Calu3 (cell line): ENCODE measurements around the gene ETS1. TPM values are rescaled to one million over a fixed set of nuclear protein-coding genes. Genes with fewer than 3 reads are reported as not detected.

ENCODE experiments used
- BruUV-seq: library from RNA; stranded (reverse); fragments of 400-500 nt; replicated peaks from 2 replicates; lab custom pipeline; 2021; lab: Mats Ljungman, UMichigan
- CTCF ChIA-PET: fragments of 300-600 bp; sonication (Branson Sonifier 250); formaldehyde crosslinking; loops from one replicate; lab custom pipeline; 2022; ENCODE audit warnings: antibody characterized with exemption; lab: Charles Lee
- DNase-seq: peaks from one replicate; pipeline ENCODE4 v3.0.0; 2022
- H3K27ac Mint-ChIP-seq: one replicate; pipeline ENCODE4 v1.8.0; 2022; ENCODE audit warnings: mixed read lengths; ENCODE audit not compliant: unreplicated experiment
- H3K27me3 Mint-ChIP-seq: one replicate; pipeline ENCODE4 v1.8.0; 2022; ENCODE audit warnings: mixed read lengths; ENCODE audit not compliant: unreplicated experiment
- H3K36me3 Mint-ChIP-seq: one replicate; pipeline ENCODE4 v1.8.0; 2022; ENCODE audit warnings: mild to moderate bottlenecking, moderate library complexity, mixed read lengths; ENCODE audit not compliant: insufficient read depth, unreplicated experiment
- H3K4me1 Mint-ChIP-seq: one replicate; pipeline ENCODE4 v1.8.0; 2022; ENCODE audit warnings: mild to moderate bottlenecking, low read depth, mixed read lengths; ENCODE audit not compliant: unreplicated experiment
- H3K4me3 Mint-ChIP-seq: one replicate; pipeline ENCODE4 v1.8.0; 2022; ENCODE audit warnings: mild to moderate bottlenecking, low read depth, moderate library complexity, mixed read lengths; ENCODE audit not compliant: unreplicated experiment
- H3K9me3 Mint-ChIP-seq: one replicate; pipeline ENCODE4 v1.8.0; 2022; ENCODE audit warnings: low read depth, mixed read lengths; ENCODE audit not compliant: unreplicated experiment
- intact Hi-C: fragments of 100-400 bp; cut with micrococcal nuclease; formaldehyde crosslinking; loops from one replicate; pipeline ENCODE4 v1.10.0; 2022; ENCODE audit not compliant: unreplicated experiment
- total RNA-seq: library from RNA; stranded (reverse); gene quantifications from 2 replicates; pipeline ENCODE4 v1.2.3, GENCODE V29; 2022
- TF ChIP-seq, protein P1 (sequence below): fragments of 200-600 bp; IDR thresholded peaks from one replicate; pipeline ENCODE4 v1.8.0; 2022; ENCODE audit warnings: antibody characterized with exemption; ENCODE audit not compliant: unreplicated experiment

Gene ETS1
- total RNA-seq, 1 experiment from 2014 or later: 38.4 TPM

DNA sequence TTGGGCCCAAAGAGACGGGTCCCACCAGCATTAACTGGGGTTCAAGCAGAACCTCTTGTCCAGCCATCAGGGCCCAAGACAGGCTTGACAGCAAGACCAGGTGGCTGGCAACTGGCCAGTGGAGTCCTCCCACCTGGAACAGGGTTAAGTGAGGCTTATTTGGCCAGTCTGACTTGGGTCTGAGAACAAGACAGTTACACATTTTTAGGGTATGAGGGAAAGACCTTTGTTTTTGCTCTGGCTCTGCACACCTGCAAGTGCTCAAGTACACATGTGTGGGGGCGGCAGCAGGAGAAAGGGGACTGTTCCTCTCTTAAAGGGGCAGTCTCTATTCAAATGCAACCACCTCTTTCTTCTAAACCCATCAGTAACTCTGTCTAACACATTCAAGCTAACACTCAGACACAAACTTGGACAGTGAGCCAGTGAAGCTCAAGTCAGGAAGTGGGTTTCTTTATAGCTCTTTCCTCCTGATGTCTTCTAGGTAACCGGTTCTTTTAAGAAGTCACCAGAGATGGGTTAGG, 116.2 kb downstream of the ETS1 start:
- CTCF ChIA-PET: no interaction called here
- H3K4me3 Mint-ChIP-seq: no peak overlapping the region
- intact Hi-C loops: loop anchor here (10.0 kb wide), 1 partner anchor 296 kb away; no protein-coding TSS in a partner anchor
- TF ChIP-seq, protein P1, sequence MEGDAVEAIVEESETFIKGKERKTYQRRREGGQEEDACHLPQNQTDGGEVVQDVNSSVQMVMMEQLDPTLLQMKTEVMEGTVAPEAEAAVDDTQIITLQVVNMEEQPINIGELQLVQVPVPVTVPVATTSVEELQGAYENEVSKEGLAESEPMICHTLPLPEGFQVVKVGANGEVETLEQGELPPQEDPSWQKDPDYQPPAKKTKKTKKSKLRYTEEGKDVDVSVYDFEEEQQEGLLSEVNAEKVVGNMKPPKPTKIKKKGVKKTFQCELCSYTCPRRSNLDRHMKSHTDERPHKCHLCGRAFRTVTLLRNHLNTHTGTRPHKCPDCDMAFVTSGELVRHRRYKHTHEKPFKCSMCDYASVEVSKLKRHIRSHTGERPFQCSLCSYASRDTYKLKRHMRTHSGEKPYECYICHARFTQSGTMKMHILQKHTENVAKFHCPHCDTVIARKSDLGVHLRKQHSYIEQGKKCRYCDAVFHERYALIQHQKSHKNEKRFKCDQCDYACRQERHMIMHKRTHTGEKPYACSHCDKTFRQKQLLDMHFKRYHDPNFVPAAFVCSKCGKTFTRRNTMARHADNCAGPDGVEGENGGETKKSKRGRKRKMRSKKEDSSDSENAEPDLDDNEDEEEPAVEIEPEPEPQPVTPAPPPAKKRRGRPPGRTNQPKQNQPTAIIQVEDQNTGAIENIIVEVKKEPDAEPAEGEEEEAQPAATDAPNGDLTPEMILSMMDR: no peak
- peaks cover 30% of the 10 kb centered on the region for H3K36me3 Mint-ChIP-seq
- H3K4me1 Mint-ChIP-seq: peaks cover 59% of the 10 kb centered on the region
- DNase-seq: no peak
- no peaks in the 10 kb centered on the region for H3K27me3 Mint-ChIP-seq
- no peaks in the 10 kb centered on the region for H3K9me3 Mint-ChIP-seq
- BruUV-seq: no TSS peak
- H3K27ac Mint-ChIP-seq: no peak overlapping the region

DNA sequence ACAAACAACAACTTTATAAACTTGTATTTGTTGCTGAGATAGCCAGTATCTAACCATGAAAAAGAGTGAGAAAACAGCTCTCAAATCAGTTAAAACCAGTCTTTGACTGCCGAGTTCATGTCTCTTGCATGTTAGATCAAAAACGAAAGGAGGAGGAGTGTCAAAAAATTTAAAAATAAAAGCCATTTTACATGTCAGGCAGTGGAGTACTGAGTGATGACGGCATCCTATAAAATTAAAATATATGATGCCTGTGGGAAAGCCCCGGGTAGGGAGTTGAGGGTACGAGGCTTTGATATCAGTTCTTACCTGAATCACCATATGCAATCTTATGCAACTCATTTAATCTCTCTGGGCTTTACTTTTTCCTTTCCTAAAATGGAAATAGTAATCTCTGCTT, 117.3 kb downstream of the ETS1 start:
- TF ChIP-seq, protein P1: no peak
- intact Hi-C loops: loop anchor here (10.0 kb wide), 1 partner anchor 295 kb away; no protein-coding TSS in a partner anchor
- Mint-ChIP-seq H3K4me3 (no peak overlapping the region), H3K36me3 (peaks cover 27% of the 10 kb centered on the region), H3K4me1 (peaks cover 54% of the 10 kb centered on the region), H3K27ac (peak overlapping the region; percentile 74), H3K27me3 (no peaks in the 10 kb centered on the region), H3K9me3 (no peaks in the 10 kb centered on the region)
- BruUV-seq: no TSS peak
- CTCF ChIA-PET: no interaction called here
- DNase-seq: no peak

DNA sequence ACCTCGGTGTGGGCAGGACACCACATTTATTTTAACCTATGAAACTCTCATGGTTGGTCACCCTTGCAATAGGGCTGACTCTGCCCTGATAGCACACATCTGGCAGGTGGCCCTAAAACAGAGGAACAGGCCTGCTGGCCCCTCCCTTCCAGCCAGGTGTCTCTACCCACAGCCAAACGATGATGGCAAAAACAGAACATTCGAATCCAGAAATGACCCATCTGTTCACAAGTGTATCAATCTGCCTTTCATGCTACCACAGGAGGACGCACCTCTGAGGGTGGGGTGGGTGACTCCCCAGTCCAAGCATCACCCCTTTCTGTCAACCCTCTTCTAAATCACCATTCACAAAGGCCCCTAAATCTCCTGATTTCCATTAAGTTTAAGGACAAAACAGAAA, 118.1 kb downstream of the ETS1 start:
- CTCF ChIA-PET: interaction anchor here (2.4 kb wide), 1 partner anchor 177 kb away, joined by 5 read pairs; no protein-coding TSS in a partner anchor
- no peak overlapping the region for H3K4me3 Mint-ChIP-seq
- no peaks in the 10 kb centered on the region for H3K9me3 Mint-ChIP-seq
- H3K36me3 Mint-ChIP-seq: peaks cover 24% of the 10 kb centered on the region
- no peaks in the 10 kb centered on the region for H3K27me3 Mint-ChIP-seq
- H3K4me1 Mint-ChIP-seq: peaks cover 63% of the 10 kb centered on the region
- DNase-seq: no peak
- no TSS peak for BruUV-seq
- intact Hi-C loops: loop anchor here (5.0 kb wide), 3 partner anchors 33 to 177 kb away; no protein-coding TSS in a partner anchor
- peak overlapping the region; percentile 74 for H3K27ac Mint-ChIP-seq
- TF ChIP-seq, protein P1: no peak

DNA sequence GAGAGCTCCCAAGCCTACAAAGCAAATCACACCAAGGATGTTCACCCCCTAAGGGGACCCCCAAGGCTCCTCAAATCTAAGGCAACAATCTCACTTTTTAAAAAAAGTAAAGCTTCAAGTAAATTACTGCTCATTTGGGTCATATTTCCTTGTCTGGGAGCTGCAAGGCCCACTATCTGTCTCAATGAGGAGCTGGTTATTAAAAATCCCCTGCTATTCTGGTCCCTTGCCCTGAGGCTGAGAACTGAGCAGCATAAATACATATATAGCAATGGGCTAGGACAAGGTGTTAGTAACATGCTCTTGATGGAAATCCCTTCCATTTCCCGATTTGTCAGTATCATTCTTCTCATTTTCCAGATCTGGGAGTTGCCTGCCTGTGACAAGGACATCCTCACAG, 119.2 kb downstream of the ETS1 start:
- peaks cover 72% of the 10 kb centered on the region for H3K4me1 Mint-ChIP-seq
- no peak for DNase-seq
- CTCF ChIA-PET: interaction anchor here (1.1 to 2.4 kb wide), 4 partner anchors 17 to 310 kb away, joined by 3 to 5 read pairs (median 4); no protein-coding TSS in a partner anchor
- peak overlapping the region; percentile 74 for H3K27ac Mint-ChIP-seq
- H3K4me3 Mint-ChIP-seq: no peak overlapping the region
- H3K36me3 Mint-ChIP-seq: peaks cover 21% of the 10 kb centered on the region
- no TSS peak for BruUV-seq
- H3K27me3 Mint-ChIP-seq: no peaks in the 10 kb centered on the region
- TF ChIP-seq, protein P1: no peak
- intact Hi-C loops: loop anchor here (5.0 kb wide), 3 partner anchors 34 to 176 kb away; no protein-coding TSS in a partner anchor
- no peaks in the 10 kb centered on the region for H3K9me3 Mint-ChIP-seq
